Naive thymus-derived CD4-positive, alpha-beta T cell (primary cell): Measurements from ENCODE around the gene SAT1. TPM values are rescaled to one million over a fixed set of nuclear protein-coding genes. Genes with fewer than 3 reads are reported as not detected.
A peak's percentile ranks its signal among the peaks of the same experiment; 100 is the strongest.

Experiments used
- ATAC-seq: fragments of 150-1000 bp; cut with Tn5 transposase; 2 replicates; pipeline ENCODE4 v1.10.0; 2021; ENCODE audit warnings: mild to moderate bottlenecking, moderate library complexity
- CTCF ChIA-PET: fragments of 350-600 bp; sonication (Branson Sonifier 250); formaldehyde crosslinking; loops from one replicate; lab custom pipeline; 2021; ENCODE audit warnings: antibody characterized with exemption; lab: Charles Lee
- POLR2A ChIA-PET: fragments of 350-600 bp; sonication (Branson Sonifier 250); formaldehyde crosslinking; loops from one replicate; lab custom pipeline; 2021; ENCODE audit warnings: antibody characterized with exemption, inconsistent platforms; lab: Charles Lee
- DNase-seq, 9 donors: peaks; one replicate each; pipeline versions ENCODE4 v3.0.0 to v3.0.0-alpha.2; 2020 to 2022; ENCODE audit warnings: mixed read lengths in 1 of 9
- H3K27ac ChIP-seq: one replicate; pipeline ENCODE4 v1.7.0; 2013; ENCODE audit warnings: mild to moderate bottlenecking, low read depth, low read length, moderate library complexity
- H3K27me3 ChIP-seq, 2 donors: one replicate each; pipeline ENCODE4 v1.7.0; 2013; ENCODE audit warnings: low read length in 2 of 2, mild to moderate bottlenecking in 2 of 2, moderate library complexity in 2 of 2; ENCODE audit not compliant: control insufficient read depth in 2 of 2, insufficient read depth in 2 of 2
- H3K36me3 ChIP-seq, 3 experiments: 1 replicate in 2 of 3; 2 replicates in 1 of 3; pipeline ENCODE4 v1.7.0; 2013; ENCODE audit warnings: low read length in 3 of 3, mild to moderate bottlenecking in 3 of 3, moderate library complexity in 1 of 3; ENCODE audit not compliant: insufficient read depth in 3 of 3, control insufficient read depth in 2 of 3
- H3K4me1 ChIP-seq, 2 donors: one replicate each; pipeline ENCODE4 v1.7.0; 2013; ENCODE audit warnings: low read length in 2 of 2, mild to moderate bottlenecking in 2 of 2, moderate library complexity in 1 of 2; ENCODE audit not compliant: control insufficient read depth in 2 of 2, insufficient read depth in 2 of 2
- H3K4me3 ChIP-seq: 2 replicates; pipeline ENCODE4 v1.7.0; 2013; ENCODE audit warnings: mild to moderate bottlenecking, low read length
- H3K9me3 ChIP-seq, 3 experiments: 1 replicate in 2 of 3; 2 replicates in 1 of 3; pipeline ENCODE4 v1.7.0; 2013; ENCODE audit warnings: low read length in 3 of 3; ENCODE audit not compliant: control insufficient read depth in 2 of 3
- H3K27ac Mint-ChIP-seq, 9 donors: one replicate each; pipeline ENCODE4 v1.8.0; 2020 to 2022; ENCODE audit warnings: mixed read lengths in 9 of 9, mild to moderate bottlenecking in 8 of 9, moderate library complexity in 5 of 9, inconsistent platforms in 2 of 9
- H3K27me3 Mint-ChIP-seq, 5 donors: one replicate each; pipeline ENCODE4 v1.8.0; 2021 to 2022; ENCODE audit warnings: mixed read lengths in 5 of 5, mild to moderate bottlenecking in 1 of 5
- H3K36me3 Mint-ChIP-seq, 5 donors: one replicate each; pipeline ENCODE4 v1.8.0; 2020 to 2022; ENCODE audit warnings: mixed read lengths in 5 of 5, mild to moderate bottlenecking in 3 of 5, inconsistent platforms in 1 of 5
- H3K4me1 Mint-ChIP-seq, 7 donors: one replicate each; pipeline ENCODE4 v1.8.0; 2020 to 2022; ENCODE audit warnings: mixed read lengths in 7 of 7, mild to moderate bottlenecking in 3 of 7, inconsistent platforms in 1 of 7
- H3K4me3 Mint-ChIP-seq, 10 donors: one replicate each; pipeline ENCODE4 v1.8.0; 2020 to 2022; ENCODE audit warnings: mild to moderate bottlenecking in 10 of 10, mixed read lengths in 10 of 10, moderate library complexity in 6 of 10, inconsistent platforms in 2 of 10
- H3K9me3 Mint-ChIP-seq, 11 donors: one replicate each; pipeline ENCODE4 v1.8.0; 2020 to 2022; ENCODE audit warnings: mixed read lengths in 11 of 11, mild to moderate bottlenecking in 4 of 11, inconsistent platforms in 1 of 11, moderate library complexity in 1 of 11
- intact Hi-C, 2 donors: fragments of 100-400 bp; cut with micrococcal nuclease; formaldehyde crosslinking; loops; one replicate each; pipeline ENCODE4 v1.15.1; 2023
- polyA plus RNA-seq, 2 donors: library from polyadenylated mRNA; unstranded; fragments of 300-500 nt; fragmentation: Illumina TruSeq; gene quantifications; one replicate each; pipeline ENCODE4 v1.2.3, GENCODE V29; 2021
- total RNA-seq, 6 experiments: library from RNA in 5 of 6; stranded (reverse) in 5 of 6; gene quantifications; 1 replicate in 5 of 6; 2 replicates in 1 of 6; pipeline ENCODE4 v1.2.3 and lab custom pipeline; 2021 to 2026

Gene SAT1
- total and polyA plus RNA-seq, 7 experiments from 2014 or later, result 67.9 to 1,059 (median 124) TPM

GRCh38 chrX:23797371-23798128, 14.6 kb downstream of the SAT1 start:
- Histone ChIP-seq H3K4me3 (no peak overlapping the region), H3K27ac (no peak overlapping the region), H3K36me3 (no peaks in the 10 kb centered on the region), H3K4me1 (no peaks in the 10 kb centered on the region), H3K27me3 (no peaks in the 10 kb centered on the region), H3K9me3 (no peaks in the 10 kb centered on the region)
- Mint-ChIP-seq H3K4me3 (no peak overlapping the region), H3K4me1 (peaks cover 0 to 4% (median 0%) of the 10 kb centered on the region in 7 donors), H3K27ac (no peak overlapping the region), H3K9me3 (no peaks in the 10 kb centered on the region), H3K36me3 (no peaks in the 10 kb centered on the region), H3K27me3 (no peaks in the 10 kb centered on the region)
- CTCF ChIA-PET, result no interaction called here
- ATAC-seq (no peak), DNase-seq (no peak)
- POLR2A ChIA-PET, result interaction anchor here (0.5 kb wide), 1 partner anchor 452 kb away, joined by 4 read pairs; no protein-coding TSS in a partner anchor
- intact Hi-C loops, result no loop called here

- no peak overlapping the region for H3K27ac ChIP-seq
- H3K9me3 Mint-ChIP-seq, result no peaks in the 10 kb centered on the region
- H3K4me3 Mint-ChIP-seq, result no peak overlapping the region
- intact Hi-C loops, result no loop called here
- H3K27me3 ChIP-seq, result no peaks in the 10 kb centered on the region
- H3K36me3 Mint-ChIP-seq, result no peaks in the 10 kb centered on the region
- DNase-seq (no peak), ATAC-seq (no peak)
- ChIA-PET CTCF (no interaction called here), POLR2A (no interaction called here)
- H3K9me3 ChIP-seq, result no peaks in the 10 kb centered on the region
- H3K4me1 ChIP-seq, result no peaks in the 10 kb centered on the region
- no peaks in the 10 kb centered on the region for H3K27me3 Mint-ChIP-seq
- H3K4me1 Mint-ChIP-seq, result peaks cover 0 to 8% (median 2%) of the 10 kb centered on the region in 7 donors
- no peaks in the 10 kb centered on the region for H3K36me3 ChIP-seq
- no peak overlapping the region for H3K4me3 ChIP-seq
- H3K27ac Mint-ChIP-seq, result no peak overlapping the region
Measured at GRCh38 chrX:23799469-23800065, 16.6 kb downstream of the SAT1 start.

GRCh38 chrX:23802431-23802830, 19.5 kb downstream of the SAT1 start:
- no peaks in the 10 kb centered on the region for H3K9me3 Mint-ChIP-seq
- no peak overlapping the region for H3K4me3 ChIP-seq
- no peak overlapping the region for H3K27ac Mint-ChIP-seq
- H3K4me1 ChIP-seq, result no peaks in the 10 kb centered on the region
- intact Hi-C loops, result no loop called here
- H3K36me3 ChIP-seq, result no peaks in the 10 kb centered on the region
- POLR2A ChIA-PET, result no interaction called here
- H3K4me1 Mint-ChIP-seq, result peaks cover 0 to 8% (median 2%) of the 10 kb centered on the region in 7 donors
- H3K27me3 ChIP-seq, result no peaks in the 10 kb centered on the region
- no peaks in the 10 kb centered on the region for H3K27me3 Mint-ChIP-seq
- DNase-seq (no peak), ATAC-seq (no peak)
- H3K4me3 Mint-ChIP-seq, result no peak overlapping the region
- no peaks in the 10 kb centered on the region for H3K36me3 Mint-ChIP-seq
- no peaks in the 10 kb centered on the region for H3K9me3 ChIP-seq
- no peak overlapping the region for H3K27ac ChIP-seq
- CTCF ChIA-PET, result no interaction called here

GRCh38 chrX:23803931-23804381, 21.0 kb downstream of the SAT1 start:
- H3K36me3 Mint-ChIP-seq, result no peaks in the 10 kb centered on the region
- peaks cover 0 to 8% (median 2%) of the 10 kb centered on the region in 7 donors for H3K4me1 Mint-ChIP-seq
- H3K27me3 Mint-ChIP-seq, result no peaks in the 10 kb centered on the region
- no peaks in the 10 kb centered on the region for H3K27me3 ChIP-seq
- ATAC-seq (no peak), DNase-seq (no peak)
- H3K9me3 ChIP-seq, result no peaks in the 10 kb centered on the region
- H3K27ac ChIP-seq, result no peak overlapping the region
- H3K27ac Mint-ChIP-seq, result no peak overlapping the region
- H3K9me3 Mint-ChIP-seq, result no peaks in the 10 kb centered on the region
- H3K4me1 ChIP-seq, result no peaks in the 10 kb centered on the region
- no peak overlapping the region for H3K4me3 ChIP-seq
- ChIA-PET CTCF (no interaction called here), POLR2A (no interaction called here)
- intact Hi-C loops, result no loop called here
- H3K4me3 Mint-ChIP-seq, result no peak overlapping the region
- no peaks in the 10 kb centered on the region for H3K36me3 ChIP-seq

GRCh38 chrX:23804578-23804977, 21.6 kb downstream of the SAT1 start:
- Histone ChIP-seq H3K36me3 (no peaks in the 10 kb centered on the region), H3K4me3 (no peak overlapping the region), H3K9me3 (no peaks in the 10 kb centered on the region), H3K27me3 (no peaks in the 10 kb centered on the region), H3K4me1 (no peaks in the 10 kb centered on the region), H3K27ac (no peak overlapping the region)
- Mint-ChIP-seq H3K36me3 (no peaks in the 10 kb centered on the region), H3K4me3 (no peak overlapping the region), H3K4me1 (peaks cover 0 to 8% (median 2%) of the 10 kb centered on the region in 7 donors), H3K27ac (no peak overlapping the region), H3K9me3 (no peaks in the 10 kb centered on the region), H3K27me3 (no peaks in the 10 kb centered on the region)
- ATAC-seq (no peak), DNase-seq (no peak)
- POLR2A ChIA-PET, result no interaction called here
- CTCF ChIA-PET, result no interaction called here
- intact Hi-C loops, result no loop called here

- no peak overlapping the region for H3K27ac ChIP-seq
- intact Hi-C loops, result no loop called here
- CTCF ChIA-PET, result no interaction called here
Measured at GRCh38 chrX:23805389-23805788, 22.4 kb downstream of the SAT1 start.

More at GRCh38 chrX:23805389-23805788, 22.4 kb downstream of the SAT1 start:
- POLR2A ChIA-PET, result no interaction called here
- H3K36me3 Mint-ChIP-seq, result no peaks in the 10 kb centered on the region
- ATAC-seq (no peak), DNase-seq (no peak)
- H3K9me3 Mint-ChIP-seq, result no peaks in the 10 kb centered on the region
- H3K4me1 Mint-ChIP-seq, result peaks cover 0 to 8% (median 2%) of the 10 kb centered on the region in 7 donors
- H3K27me3 ChIP-seq, result no peaks in the 10 kb centered on the region
- H3K4me1 ChIP-seq, result no peaks in the 10 kb centered on the region
- H3K27ac Mint-ChIP-seq, result peak overlapping the region in 1 of 9 donors; percentile 51
- H3K4me3 Mint-ChIP-seq, result no peak overlapping the region
- no peak overlapping the region for H3K4me3 ChIP-seq
- no peaks in the 10 kb centered on the region for H3K9me3 ChIP-seq
- no peaks in the 10 kb centered on the region for H3K27me3 Mint-ChIP-seq
- H3K36me3 ChIP-seq, result no peaks in the 10 kb centered on the region
